ENCODE results near the gene NR2F1-AS1.

Gene NR2F1-AS1

DNA sequence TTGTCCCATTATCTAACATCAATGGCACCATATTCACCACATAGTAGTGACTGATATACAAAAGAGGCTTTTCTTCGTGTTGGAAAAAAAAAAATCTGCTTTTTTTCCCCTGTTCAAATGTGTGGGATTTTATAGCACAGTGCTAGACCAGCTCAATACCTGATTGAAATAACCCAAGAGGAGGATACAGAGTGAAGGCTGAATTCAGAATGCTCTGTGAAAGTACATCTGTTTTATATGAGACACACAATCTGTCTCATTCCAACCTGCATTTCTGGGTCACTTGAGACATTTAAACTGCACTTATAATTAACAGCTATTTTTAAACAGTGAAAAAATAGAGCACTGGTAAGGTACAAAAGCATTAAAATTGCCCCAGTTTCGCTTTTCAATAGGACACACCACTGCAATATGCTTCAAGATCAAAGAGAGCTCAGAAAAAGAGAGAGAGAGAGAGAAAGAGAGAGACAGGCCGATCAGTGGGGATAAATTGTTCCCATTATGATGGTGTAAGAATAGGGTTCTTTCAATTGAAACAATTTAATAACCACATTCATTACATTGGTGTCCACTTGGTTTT, 179.3 kb downstream of the NR2F1-AS1 start:
- Histone ChIP-seq H3K4me3 (ENCODE audit: low read depth, low read length) (no peak overlapping the region), H2BK12ac (ENCODE audit: low read length) (no peak overlapping the region), H4K91ac (ENCODE audit: low read depth, low read length) (no peak overlapping the region), H3K27ac (ENCODE audit: low read depth, low read length) (no peak overlapping the region), H2AFZ (ENCODE audit: insufficient read depth, low read length, poor library complexity) (no peak overlapping the region), H4K12ac (ENCODE audit: low read depth, low read length) (no peak overlapping the region), H3K4me1 (ENCODE audit: control insufficient read depth in 1 of 2, insufficient read depth in 2 of 2, low read length in 2 of 2) (no peaks in the 10 kb centered on the region), H2AK5ac (ENCODE audit: low read length) (no peak overlapping the region), H3K4ac (ENCODE audit: low read depth, low read length) (no peak overlapping the region), H3K9ac (ENCODE audit: low read length) (no peak overlapping the region), H2BK5ac (ENCODE audit: low read depth, low read length, poor library complexity) (no peak overlapping the region), H3K27me3 (ENCODE audit: insufficient read depth, low read length) (no peaks in the 10 kb centered on the region), H3K14ac (ENCODE audit: low read length) (no peak overlapping the region), H3K36me3 (ENCODE audit: control insufficient read depth in 1 of 2, insufficient read depth in 2 of 2, low read length in 2 of 2) (no peaks in the 10 kb centered on the region), H3K79me2 (ENCODE audit: control insufficient read depth, insufficient read depth, low read length, poor library complexity) (no peaks in the 10 kb centered on the region), H3K79me1 (ENCODE audit: low read length) (no peaks in the 10 kb centered on the region), H3K4me2 (ENCODE audit: low read length) (no peak overlapping the region), H3K18ac (ENCODE audit: low read length) (no peak overlapping the region), H3K23ac (ENCODE audit: low read length) (no peak overlapping the region), H3K9me3 (ENCODE audit: insufficient read depth, low read depth, low read length) (no peaks in the 10 kb centered on the region), H4K8ac (ENCODE audit: low read depth, low read length) (no peak overlapping the region), H2BK120ac (ENCODE audit: insufficient read depth, low read length, poor library complexity) (no peak overlapping the region)
- DNase-seq, result no peak
- WGBS (ENCODE audit: extremely low coverage, insufficient coverage, insufficient read length), result no CpG with 5 or more reads among the region's 3 CpGs

DNA sequence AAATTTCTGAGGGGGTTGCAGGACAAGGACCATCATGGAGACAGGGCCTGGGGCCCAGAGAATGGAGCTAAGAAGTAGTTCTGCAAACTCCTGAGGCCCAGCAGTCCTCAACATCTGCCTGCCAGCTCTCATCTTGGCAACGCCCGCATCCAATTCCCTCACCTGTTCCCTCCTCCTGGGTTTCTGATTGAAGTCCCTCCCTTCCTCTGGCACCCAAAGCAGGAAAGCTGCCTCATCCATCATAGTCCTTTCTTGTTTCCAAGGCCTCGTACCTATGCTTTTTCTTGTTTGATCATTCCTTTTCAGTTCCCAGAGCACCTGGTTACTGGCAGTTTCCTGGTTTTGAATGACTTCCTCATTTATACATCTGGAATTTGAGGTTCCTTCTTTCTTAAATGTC, 181.3 kb downstream of the NR2F1-AS1 start:
- Histone ChIP-seq H3K27me3 (ENCODE audit: insufficient read depth, low read length) (no peaks in the 10 kb centered on the region), H4K91ac (ENCODE audit: low read depth, low read length) (no peak overlapping the region), H3K4ac (ENCODE audit: low read depth, low read length) (no peak overlapping the region), H4K8ac (ENCODE audit: low read depth, low read length) (no peak overlapping the region), H3K27ac (ENCODE audit: low read depth, low read length) (no peak overlapping the region), H3K9ac (ENCODE audit: low read length) (no peak overlapping the region), H3K36me3 (ENCODE audit: control insufficient read depth in 1 of 2, insufficient read depth in 2 of 2, low read length in 2 of 2) (no peaks in the 10 kb centered on the region), H3K18ac (ENCODE audit: low read length) (no peak overlapping the region), H3K79me2 (ENCODE audit: control insufficient read depth, insufficient read depth, low read length, poor library complexity) (no peaks in the 10 kb centered on the region), H3K23ac (ENCODE audit: low read length) (no peak overlapping the region), H3K4me3 (ENCODE audit: low read depth, low read length) (no peak overlapping the region), H2BK120ac (ENCODE audit: insufficient read depth, low read length, poor library complexity) (no peak overlapping the region), H2AK5ac (ENCODE audit: low read length) (no peak overlapping the region), H2BK5ac (ENCODE audit: low read depth, low read length, poor library complexity) (no peak overlapping the region), H4K12ac (ENCODE audit: low read depth, low read length) (no peak overlapping the region), H3K9me3 (ENCODE audit: insufficient read depth, low read depth, low read length) (no peaks in the 10 kb centered on the region), H3K79me1 (ENCODE audit: low read length) (no peaks in the 10 kb centered on the region), H3K4me1 (ENCODE audit: control insufficient read depth in 1 of 2, insufficient read depth in 2 of 2, low read length in 2 of 2) (no peaks in the 10 kb centered on the region), H3K4me2 (ENCODE audit: low read length) (no peak overlapping the region), H2BK12ac (ENCODE audit: low read length) (no peak overlapping the region), H2AFZ (ENCODE audit: insufficient read depth, low read length, poor library complexity) (no peak overlapping the region), H3K14ac (ENCODE audit: low read length) (no peak overlapping the region)
- no CpG with 5 or more reads among the region's 3 CpGs for WGBS (ENCODE audit: extremely low coverage, insufficient coverage, insufficient read length)
- no peak for DNase-seq

DNA sequence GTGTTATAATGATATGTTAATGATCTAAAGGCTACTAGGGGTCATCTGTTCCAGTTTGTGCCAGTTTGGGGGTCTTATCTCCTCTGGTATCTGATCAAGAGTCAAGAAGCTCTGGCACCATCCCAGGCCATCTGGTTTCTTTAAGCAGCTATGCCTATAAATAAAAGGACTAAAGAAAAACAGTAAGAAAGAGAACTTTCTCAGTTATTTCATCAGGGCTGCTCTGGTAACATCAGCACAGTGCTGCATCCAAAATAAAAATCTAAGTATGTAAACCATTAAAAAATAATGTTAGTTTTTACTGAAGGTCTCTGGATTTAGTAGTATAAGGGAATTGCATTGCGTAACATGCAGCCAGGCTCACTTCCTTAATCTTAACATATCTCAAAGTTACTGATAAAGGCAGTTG, 185.0 kb downstream of the NR2F1-AS1 start:
- Histone ChIP-seq H4K12ac (ENCODE audit: low read depth, low read length) (no peak overlapping the region), H3K27ac (ENCODE audit: low read depth, low read length) (no peak overlapping the region), H2AFZ (ENCODE audit: insufficient read depth, low read length, poor library complexity) (no peak overlapping the region), H2AK5ac (ENCODE audit: low read length) (no peak overlapping the region), H2BK12ac (ENCODE audit: low read length) (no peak overlapping the region), H3K18ac (ENCODE audit: low read length) (no peak overlapping the region), H4K91ac (ENCODE audit: low read depth, low read length) (no peak overlapping the region), H3K36me3 (ENCODE audit: control insufficient read depth in 1 of 2, insufficient read depth in 2 of 2, low read length in 2 of 2) (no peaks in the 10 kb centered on the region), H2BK120ac (ENCODE audit: insufficient read depth, low read length, poor library complexity) (no peak overlapping the region), H3K79me1 (ENCODE audit: low read length) (no peaks in the 10 kb centered on the region), H3K4me3 (ENCODE audit: low read depth, low read length) (no peak overlapping the region), H3K27me3 (ENCODE audit: insufficient read depth, low read length) (no peaks in the 10 kb centered on the region), H3K4ac (ENCODE audit: low read depth, low read length) (no peak overlapping the region), H3K79me2 (ENCODE audit: control insufficient read depth, insufficient read depth, low read length, poor library complexity) (no peaks in the 10 kb centered on the region), H4K8ac (ENCODE audit: low read depth, low read length) (no peak overlapping the region), H3K4me2 (ENCODE audit: low read length) (no peak overlapping the region), H3K9me3 (ENCODE audit: insufficient read depth, low read depth, low read length) (no peaks in the 10 kb centered on the region), H2BK5ac (ENCODE audit: low read depth, low read length, poor library complexity) (no peak overlapping the region), H3K23ac (ENCODE audit: low read length) (no peak overlapping the region), H3K14ac (ENCODE audit: low read length) (no peak overlapping the region), H3K9ac (ENCODE audit: low read length) (no peak overlapping the region), H3K4me1 (ENCODE audit: control insufficient read depth in 1 of 2, insufficient read depth in 2 of 2, low read length in 2 of 2) (no peaks in the 10 kb centered on the region)
- DNase-seq, result no peak
- WGBS (ENCODE audit: extremely low coverage, insufficient coverage, insufficient read length), result no CpG with 5 or more reads among the region's 1 CpG

DNA sequence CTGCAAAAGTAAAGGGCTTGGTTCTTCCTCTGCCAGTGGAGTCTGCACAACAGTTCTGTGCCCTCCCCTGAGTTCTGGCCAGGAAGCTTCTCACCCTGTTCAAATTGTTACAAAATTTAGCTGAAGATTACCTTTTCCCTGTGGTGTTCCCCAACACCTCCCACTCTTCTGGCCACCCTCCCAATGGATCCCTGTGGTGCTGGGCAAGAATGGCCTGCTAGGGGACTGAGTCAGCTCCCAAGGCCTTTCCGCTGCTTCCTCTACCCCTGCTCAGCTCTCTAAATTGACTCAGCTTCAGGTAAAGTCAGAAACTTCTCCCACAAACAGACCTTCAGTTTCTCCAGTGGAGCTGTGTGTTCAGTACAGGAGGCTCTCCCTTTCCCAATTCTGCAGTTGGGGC, 186.0 kb downstream of the NR2F1-AS1 start:
- Histone ChIP-seq H3K9me3 (ENCODE audit: insufficient read depth, low read depth, low read length) (no peaks in the 10 kb centered on the region), H3K4me3 (ENCODE audit: low read depth, low read length) (no peak overlapping the region), H2AFZ (ENCODE audit: insufficient read depth, low read length, poor library complexity) (no peak overlapping the region), H3K4me2 (ENCODE audit: low read length) (no peak overlapping the region), H3K27me3 (ENCODE audit: insufficient read depth, low read length) (no peaks in the 10 kb centered on the region), H2AK5ac (ENCODE audit: low read length) (no peak overlapping the region), H3K9ac (ENCODE audit: low read length) (peak overlapping the region; percentile 35), H2BK120ac (ENCODE audit: insufficient read depth, low read length, poor library complexity) (no peak overlapping the region), H2BK12ac (ENCODE audit: low read length) (no peak overlapping the region), H3K4ac (ENCODE audit: low read depth, low read length) (no peak overlapping the region), H3K23ac (ENCODE audit: low read length) (no peak overlapping the region), H3K18ac (ENCODE audit: low read length) (no peak overlapping the region), H4K12ac (ENCODE audit: low read depth, low read length) (no peak overlapping the region), H3K14ac (ENCODE audit: low read length) (no peak overlapping the region), H3K36me3 (ENCODE audit: control insufficient read depth in 1 of 2, insufficient read depth in 2 of 2, low read length in 2 of 2) (no peaks in the 10 kb centered on the region), H3K79me2 (ENCODE audit: control insufficient read depth, insufficient read depth, low read length, poor library complexity) (no peaks in the 10 kb centered on the region), H2BK5ac (ENCODE audit: low read depth, low read length, poor library complexity) (no peak overlapping the region), H3K79me1 (ENCODE audit: low read length) (no peaks in the 10 kb centered on the region), H4K91ac (ENCODE audit: low read depth, low read length) (no peak overlapping the region), H3K27ac (ENCODE audit: low read depth, low read length) (no peak overlapping the region), H3K4me1 (ENCODE audit: control insufficient read depth in 1 of 2, insufficient read depth in 2 of 2, low read length in 2 of 2) (no peaks in the 10 kb centered on the region), H4K8ac (ENCODE audit: low read depth, low read length) (no peak overlapping the region)
- no CpG with 5 or more reads among the region's 1 CpG for WGBS (ENCODE audit: extremely low coverage, insufficient coverage, insufficient read length)
- DNase-seq, result no peak
